T-cell (primary cell): ENCODE results near the gene PARD3. TPM values are rescaled to one million over a fixed set of nuclear protein-coding genes. Genes with fewer than 3 reads are reported as not detected.

ENCODE experiments used
- ATAC-seq, 4 experiments: fragments of 200-7000 bp in 3 of 4; fragments of 150-1000 bp in 1 of 4; cut with Tn5 transposase; replicated peaks in 1 of 4; 1 replicate in 3 of 4; 2 replicates in 1 of 4; pipeline ENCODE4 v1.10.0; 2021; ENCODE audit warnings: moderate library complexity in 3 of 4, mild to moderate bottlenecking in 2 of 4, moderate number of reproducible peaks in 1 of 4
- CTCF ChIA-PET, 2 donors: fragments of 300-600 bp; sonication (Branson Sonifier 250); formaldehyde crosslinking; loops; one replicate each; lab custom pipeline; 2022; ENCODE audit warnings: antibody characterized with exemption in 2 of 2; lab: Charles Lee
- POLR2A ChIA-PET, 2 donors: fragments of 300-600 bp; sonication (Branson Sonifier 250); formaldehyde crosslinking; loops; one replicate each; lab custom pipeline; 2022; ENCODE audit warnings: antibody characterized with exemption in 2 of 2; lab: Charles Lee
- DNase-seq, 35 experiments: peaks; one replicate each; pipeline versions ENCODE4 v3.0.0 to v3.0.0-alpha.2; 2013 to 2023
- H3K27ac ChIP-seq: one replicate; pipeline ENCODE4 v1.5.1; 2013; ENCODE audit warnings: low read length
- H3K27me3 ChIP-seq, 2 experiments: replicated peaks in 1 of 2; 1 replicate in 1 of 2; 2 replicates in 1 of 2; pipeline versions ENCODE4 v1.6.1 to v1.7.0; 2013; ENCODE audit warnings: low read length in 1 of 2, mixed read lengths in 1 of 2; ENCODE audit not compliant: control insufficient read depth in 2 of 2, insufficient read depth in 2 of 2; ENCODE audit errors: extremely low read depth in 1 of 2
- H3K36me3 ChIP-seq, 2 donors: 1 replicate in 1 of 2; 2 replicates in 1 of 2; pipeline versions ENCODE4 v1.6.1 to v1.7.0; 2013; ENCODE audit warnings: low read length in 1 of 2; ENCODE audit not compliant: control insufficient read depth in 2 of 2, insufficient read depth in 1 of 2; ENCODE audit errors: extremely low read depth in 1 of 2
- H3K4me1 ChIP-seq, 2 experiments: 1 replicate in 1 of 2; 2 replicates in 1 of 2; pipeline versions ENCODE4 v1.6.1 to v1.7.0; 2013; ENCODE audit warnings: low read length in 2 of 2, mixed read lengths in 1 of 2; ENCODE audit not compliant: insufficient read depth in 2 of 2, control insufficient read depth in 1 of 2; ENCODE audit errors: extremely low read depth in 1 of 2
- H3K4me3 ChIP-seq, 2 donors: 1 replicate in 1 of 2; 2 replicates in 1 of 2; pipeline versions ENCODE4 v1.5.1 to v1.7.0; 2013; ENCODE audit warnings: mild to moderate bottlenecking in 2 of 2, low read length in 1 of 2, moderate library complexity in 1 of 2; ENCODE audit not compliant: control insufficient read depth in 1 of 2; ENCODE audit errors: extremely low read depth in 1 of 2
- H3K9me3 ChIP-seq: 2 replicates; pipeline ENCODE4 v1.7.0; 2013
- H3K27ac Mint-ChIP-seq, 2 donors: one replicate each; pipeline ENCODE4 v1.8.0; 2020 to 2021; ENCODE audit warnings: mild to moderate bottlenecking in 2 of 2, mixed read lengths in 2 of 2
- H3K27me3 Mint-ChIP-seq, 2 donors: one replicate each; pipeline ENCODE4 v1.8.0; 2021 to 2022; ENCODE audit warnings: mixed read lengths in 2 of 2
- H3K36me3 Mint-ChIP-seq: one replicate; pipeline ENCODE4 v1.8.0; 2021; ENCODE audit warnings: mixed read lengths
- H3K4me1 Mint-ChIP-seq, 3 donors: one replicate each; pipeline ENCODE4 v1.8.0; 2020 to 2022; ENCODE audit warnings: mixed read lengths in 3 of 3, mild to moderate bottlenecking in 1 of 3
- H3K4me3 Mint-ChIP-seq, 3 donors: one replicate each; pipeline ENCODE4 v1.8.0; 2020 to 2022; ENCODE audit warnings: mild to moderate bottlenecking in 3 of 3, mixed read lengths in 3 of 3, moderate library complexity in 3 of 3
- H3K9me3 Mint-ChIP-seq, 3 donors: one replicate each; pipeline ENCODE4 v1.8.0; 2020 to 2022; ENCODE audit warnings: mixed read lengths in 3 of 3
- whole genome bisulfite sequencing: methylation state at CpG from one replicate; pipeline ENCODE4 v1.1.5; 2013; ENCODE audit warnings: missing lambda C conversion rate; ENCODE audit not compliant: insufficient coverage; 5-methylcytosine and 5-hydroxymethylcytosine counted together
- total RNA-seq, 35 experiments: library from RNA in 6 of 35; stranded (reverse) in 6 of 35; fragments of 120-200 nt in 1 of 35; gene quantifications; one replicate each; pipeline versions ENCODE4 v1.2.1 to v1.2.4 and lab custom pipeline; 2013 to 2026

Gene PARD3
- total RNA-seq, 5 donors from 2014 or later (not counting 1 experiment from before 2014, with no cell fraction given): 0.36 to 0.92 (median 0.65) TPM

DNA sequence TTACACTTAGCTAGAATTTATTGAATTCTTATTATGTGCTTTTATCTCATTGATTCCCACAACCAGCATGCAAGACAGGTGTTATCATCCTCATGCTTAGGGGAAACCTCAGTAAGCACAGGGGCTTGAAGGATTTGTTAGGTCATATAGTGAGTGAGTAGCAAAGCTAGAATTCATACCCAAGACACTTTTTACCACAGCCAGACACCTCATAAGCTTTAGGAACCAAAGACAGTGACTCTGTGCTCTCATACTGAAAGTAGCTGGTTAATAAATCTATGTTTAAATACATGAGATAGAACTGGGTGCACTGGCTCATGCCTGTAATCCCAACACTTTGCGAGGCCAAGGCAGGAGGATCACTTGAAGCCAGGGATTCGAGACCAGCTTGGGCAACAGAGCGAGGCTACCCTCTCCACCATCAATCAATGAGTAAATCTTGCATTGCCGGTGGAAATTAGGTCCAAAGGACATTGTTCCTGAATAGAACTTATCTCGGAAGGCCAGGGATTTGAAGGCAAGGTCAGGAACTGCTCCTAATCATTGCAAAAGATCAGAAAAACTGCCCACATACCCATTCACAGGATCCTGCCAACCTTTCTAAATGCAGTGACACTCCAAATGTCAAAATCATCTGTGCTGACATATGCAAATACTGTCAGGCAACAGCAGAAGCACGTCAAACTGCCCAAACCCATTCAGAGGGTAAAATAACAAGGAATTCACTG lies 523.5 kb downstream of the PARD3 start:
- no peak overlapping the region for H3K4me3 Mint-ChIP-seq

GRCh38 chr10:34290412-34291081 lies 524.5 kb downstream of the PARD3 start:
- no peak overlapping the region for H3K4me3 Mint-ChIP-seq
- Histone ChIP-seq H3K9me3 (no peaks in the 10 kb centered on the region), H3K27me3 (no peaks in the 10 kb centered on the region), H3K4me3 (no peak overlapping the region), H3K36me3 (no peaks in the 10 kb centered on the region), H3K27ac (no peak overlapping the region), H3K4me1 (no peaks in the 10 kb centered on the region)
- peaks cover 8 to 18% of the 10 kb centered on the region in 2 donors for H3K27me3 Mint-ChIP-seq
- WGBS: 80% methylated on average over 1 of the region's 2 CpGs
- no peak overlapping the region for H3K27ac Mint-ChIP-seq
- CTCF ChIA-PET: interaction anchor here in 1 of 2 donors (0.6 kb wide), 1 partner anchor 69 kb away, joined by 3 read pairs; no protein-coding TSS in a partner anchor
- no peaks in the 10 kb centered on the region for H3K36me3 Mint-ChIP-seq
- ATAC-seq: no peak
- H3K4me1 Mint-ChIP-seq: peaks cover 0 to 7% (median 0%) of the 10 kb centered on the region in 3 donors
- DNase-seq: no peak
- H3K9me3 Mint-ChIP-seq: no peaks in the 10 kb centered on the region
- POLR2A ChIA-PET: no interaction called here

More for the DNA sequence above, 523.5 kb downstream of the PARD3 start:
- Histone ChIP-seq H3K4me3 (no peak overlapping the region), H3K4me1 (no peaks in the 10 kb centered on the region), H3K36me3 (no peaks in the 10 kb centered on the region), H3K27ac (no peak overlapping the region), H3K27me3 (no peaks in the 10 kb centered on the region), H3K9me3 (no peaks in the 10 kb centered on the region)
- 75% methylated on average over 5 of the region's 6 CpGs for WGBS
- ChIA-PET CTCF (interaction anchor here in 1 of 2 donors (0.6 kb wide), 1 partner anchor 70 kb away, joined by 3 read pairs; no protein-coding TSS in a partner anchor), POLR2A (interaction anchor here in 1 of 2 donors (0.6 kb wide), 1 partner anchor 98 kb away, joined by 4 read pairs; no protein-coding TSS in a partner anchor)
- H3K27me3 Mint-ChIP-seq: peaks cover 5 to 19% of the 10 kb centered on the region in 2 donors
- H3K9me3 Mint-ChIP-seq: no peaks in the 10 kb centered on the region
- no peak for ATAC-seq
- DNase-seq: no peak
- H3K36me3 Mint-ChIP-seq: no peaks in the 10 kb centered on the region
- no peak overlapping the region for H3K27ac Mint-ChIP-seq
- H3K4me1 Mint-ChIP-seq: peaks cover 0 to 7% (median 0%) of the 10 kb centered on the region in 3 donors

- Mint-ChIP-seq H3K4me1 (no peaks in the 10 kb centered on the region), H3K36me3 (no peaks in the 10 kb centered on the region), H3K27ac (no peak overlapping the region), H3K9me3 (no peaks in the 10 kb centered on the region), H3K4me3 (no peak overlapping the region), H3K27me3 (peaks cover 5 to 9% of the 10 kb centered on the region in 2 donors)
- H3K4me3 ChIP-seq: no peak overlapping the region
- DNase-seq: no peak
- ChIA-PET POLR2A (no interaction called here), CTCF (no interaction called here)
- no peak overlapping the region for H3K27ac ChIP-seq
- no peaks in the 10 kb centered on the region for H3K27me3 ChIP-seq
- no peak for ATAC-seq
- no peaks in the 10 kb centered on the region for H3K4me1 ChIP-seq
- 60% methylated on average over 1 of the region's 3 CpGs for WGBS
- no peaks in the 10 kb centered on the region for H3K36me3 ChIP-seq
- no peaks in the 10 kb centered on the region for H3K9me3 ChIP-seq
Measured at GRCh38 chr10:34288634-34289033, 526.5 kb downstream of the PARD3 start.

DNA sequence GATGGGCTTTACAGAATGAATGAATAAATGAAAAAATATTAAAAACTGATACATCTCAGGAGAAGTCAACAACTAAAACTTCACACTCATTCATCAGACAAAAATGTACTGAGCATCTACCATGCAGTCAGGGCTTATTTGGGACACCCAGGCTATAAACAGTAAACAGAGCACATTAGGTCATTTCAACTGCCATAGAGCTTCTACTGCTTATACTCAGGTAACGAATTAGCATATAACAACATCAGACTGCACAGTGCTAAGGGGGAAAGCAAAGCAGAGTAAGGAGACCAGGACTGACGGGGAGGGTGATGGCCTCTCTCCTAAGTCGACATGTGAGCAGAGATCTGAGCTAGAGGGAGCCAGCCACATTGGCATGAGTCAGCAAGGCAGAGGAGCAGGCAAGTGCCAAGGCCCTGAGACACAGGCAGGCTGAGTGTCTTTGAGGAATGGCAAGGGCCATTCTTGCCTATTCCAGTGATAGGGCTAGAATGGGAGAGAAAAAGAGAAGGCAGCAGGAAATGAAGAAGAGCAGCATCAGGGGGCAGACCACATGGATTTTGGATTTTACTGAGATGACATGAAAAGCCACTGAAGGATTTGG lies 528.9 kb downstream of the PARD3 start:
- Mint-ChIP-seq H3K4me3 (no peak overlapping the region), H3K27me3 (peaks cover 5 to 11% of the 10 kb centered on the region in 2 donors), H3K27ac (no peak overlapping the region), H3K4me1 (no peaks in the 10 kb centered on the region), H3K9me3 (no peaks in the 10 kb centered on the region), H3K36me3 (no peaks in the 10 kb centered on the region)
- ATAC-seq: no peak
- POLR2A ChIA-PET: no interaction called here
- no peak for DNase-seq
- no peaks in the 10 kb centered on the region for H3K27me3 ChIP-seq
- CTCF ChIA-PET: no interaction called here
- no peaks in the 10 kb centered on the region for H3K4me1 ChIP-seq
- 80% methylated on average over 2 of the region's 3 CpGs for WGBS
- H3K27ac ChIP-seq: no peak overlapping the region
- H3K9me3 ChIP-seq: no peaks in the 10 kb centered on the region
- H3K36me3 ChIP-seq: no peaks in the 10 kb centered on the region
- no peak overlapping the region for H3K4me3 ChIP-seq

DNA sequence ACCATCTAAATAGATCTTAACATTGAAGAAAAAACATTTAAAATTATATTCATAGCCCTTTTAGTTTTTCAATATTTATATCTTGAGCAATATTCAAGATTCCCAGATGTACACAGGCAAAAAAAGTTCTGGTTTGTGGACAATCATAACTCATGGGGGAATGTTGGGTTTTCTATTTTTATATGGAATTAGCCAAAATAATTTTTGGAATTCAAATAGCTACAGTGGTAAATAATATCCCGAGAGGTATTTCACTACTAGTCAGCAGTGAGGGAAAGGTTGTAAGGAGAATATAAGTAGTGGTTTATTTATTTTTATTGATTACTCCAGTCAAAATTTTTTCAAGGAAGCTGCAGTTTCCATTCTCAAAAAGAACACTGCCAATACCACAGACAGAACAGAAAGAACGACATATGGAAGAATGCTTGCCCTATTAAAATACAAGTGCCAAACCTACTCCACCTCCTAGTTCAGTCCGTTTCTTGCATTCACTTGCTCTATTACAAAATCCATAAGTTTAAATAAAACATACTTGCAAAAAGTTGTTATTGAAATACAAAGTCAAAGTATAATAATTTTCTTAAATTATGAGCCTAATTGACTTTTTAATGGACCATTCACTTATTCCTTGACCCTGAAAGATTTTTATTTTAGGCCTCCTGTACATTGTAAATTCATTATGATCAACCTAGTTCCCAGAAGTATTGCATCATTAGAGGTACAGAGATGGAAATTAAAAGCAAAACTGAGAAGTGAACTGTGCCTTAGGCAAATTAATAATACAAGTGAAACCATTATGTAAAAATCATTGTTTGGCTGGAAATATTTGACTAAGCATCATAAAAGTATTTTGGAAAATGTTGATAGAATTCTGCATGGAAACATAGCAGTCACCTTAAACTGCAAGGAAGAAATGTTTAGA lies 533.2 kb downstream of the PARD3 start:
- no peaks in the 10 kb centered on the region for H3K36me3 ChIP-seq
- no peaks in the 10 kb centered on the region for H3K4me1 Mint-ChIP-seq
- no peak overlapping the region for H3K4me3 Mint-ChIP-seq
- H3K9me3 ChIP-seq: no peaks in the 10 kb centered on the region
- no peaks in the 10 kb centered on the region for H3K9me3 Mint-ChIP-seq
- no peak overlapping the region for H3K27ac Mint-ChIP-seq
- 40% methylated on average over 1 of the region's 3 CpGs for WGBS
- H3K27ac ChIP-seq: no peak overlapping the region
- DNase-seq (no peak), ATAC-seq (no peak)
- no peaks in the 10 kb centered on the region for H3K27me3 ChIP-seq
- no peaks in the 10 kb centered on the region for H3K4me1 ChIP-seq
- ChIA-PET CTCF (no interaction called here), POLR2A (no interaction called here)
- no peaks in the 10 kb centered on the region for H3K36me3 Mint-ChIP-seq
- H3K27me3 Mint-ChIP-seq: peaks cover 7 to 15% of the 10 kb centered on the region in 2 donors
- H3K4me3 ChIP-seq: no peak overlapping the region
